ENCODE results near the gene CETP. TPM values are rescaled to one million over a fixed set of nuclear protein-coding genes. Genes with fewer than 3 reads are reported as not detected.

The CETP gene
- total and polyA plus RNA-seq, 2 donors (not counting 1 experiment from before 2014, with no cell fraction given), result 0.06 TPM; not detected in 1

- Histone ChIP-seq H3K4me2 (ENCODE audit: extremely low read depth, insufficient read depth, low read length) (no peak overlapping the region), H3K4me1 (ENCODE audit: control insufficient read depth, extremely low read depth, insufficient read depth, low read length) (peaks cover 9% of the 10 kb centered on the region), H3K79me2 (ENCODE audit: control insufficient read depth, insufficient read depth, low read length) (peaks cover 8% of the 10 kb centered on the region), H3K27me3 (ENCODE audit: control insufficient read depth, insufficient read depth, low read length) (no peaks in the 10 kb centered on the region), H3K4me3 (replicated peaks in 1 of 4; ENCODE audit: control extremely low read depth in 1 of 4, insufficient read depth in 1 of 4, low read depth in 3 of 4, low read length in 4 of 4) (no peak overlapping the region), H3K9me3 (ENCODE audit: control insufficient read depth, insufficient read depth, low read depth, low read length) (no peaks in the 10 kb centered on the region), H4K20me1 (ENCODE audit: control insufficient read depth, extremely low read depth, insufficient read depth, low read length) (no peaks in the 10 kb centered on the region), H2AFZ (ENCODE audit: low read length) (no peak overlapping the region), H3K27ac (ENCODE audit: insufficient read depth, low read length) (no peak overlapping the region), H3K9ac (ENCODE audit: insufficient read depth, low read length) (no peak overlapping the region), H3K36me3 (ENCODE audit: control insufficient read depth, insufficient read depth, low read length) (peaks cover 44% of the 10 kb centered on the region)
- TF ChIP-seq, protein P1, sequence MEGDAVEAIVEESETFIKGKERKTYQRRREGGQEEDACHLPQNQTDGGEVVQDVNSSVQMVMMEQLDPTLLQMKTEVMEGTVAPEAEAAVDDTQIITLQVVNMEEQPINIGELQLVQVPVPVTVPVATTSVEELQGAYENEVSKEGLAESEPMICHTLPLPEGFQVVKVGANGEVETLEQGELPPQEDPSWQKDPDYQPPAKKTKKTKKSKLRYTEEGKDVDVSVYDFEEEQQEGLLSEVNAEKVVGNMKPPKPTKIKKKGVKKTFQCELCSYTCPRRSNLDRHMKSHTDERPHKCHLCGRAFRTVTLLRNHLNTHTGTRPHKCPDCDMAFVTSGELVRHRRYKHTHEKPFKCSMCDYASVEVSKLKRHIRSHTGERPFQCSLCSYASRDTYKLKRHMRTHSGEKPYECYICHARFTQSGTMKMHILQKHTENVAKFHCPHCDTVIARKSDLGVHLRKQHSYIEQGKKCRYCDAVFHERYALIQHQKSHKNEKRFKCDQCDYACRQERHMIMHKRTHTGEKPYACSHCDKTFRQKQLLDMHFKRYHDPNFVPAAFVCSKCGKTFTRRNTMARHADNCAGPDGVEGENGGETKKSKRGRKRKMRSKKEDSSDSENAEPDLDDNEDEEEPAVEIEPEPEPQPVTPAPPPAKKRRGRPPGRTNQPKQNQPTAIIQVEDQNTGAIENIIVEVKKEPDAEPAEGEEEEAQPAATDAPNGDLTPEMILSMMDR (conservative IDR thresholded peaks at IDR 0.05 in 1 of 2, IDR thresholded peaks at IDR 0.05 in 1 of 2; ENCODE audit: low read depth in 1 of 2, low read length in 2 of 2), result no peak
- no peak for TF ChIP-seq EZH2 (IDR thresholded peaks at IDR 0.05; ENCODE audit: low read length, missing control alignments)
- DNase-seq (ENCODE audit: low read depth in 2 of 2), result no peak
Measured at GRCh38 chr16:56941856-56942331, 19.9 kb upstream of the CETP start.

GRCh38 chr16:56943761-56944375, 17.9 kb upstream of the CETP start:
- no peak overlapping the region for H3K4me3 ChIP-seq (replicated peaks in 1 of 4; ENCODE audit: control extremely low read depth in 1 of 4, insufficient read depth in 1 of 4, low read depth in 3 of 4, low read length in 4 of 4)
- peaks cover 41% of the 10 kb centered on the region for H3K36me3 ChIP-seq (ENCODE audit: control insufficient read depth, insufficient read depth, low read length)
- no peak overlapping the region for H2AFZ ChIP-seq (ENCODE audit: low read length)
- DNase-seq (ENCODE audit: low read depth in 2 of 2), result no peak
- H3K27ac ChIP-seq (ENCODE audit: insufficient read depth, low read length), result no peak overlapping the region
- no peaks in the 10 kb centered on the region for H3K27me3 ChIP-seq (ENCODE audit: control insufficient read depth, insufficient read depth, low read length)
- H3K79me2 ChIP-seq (ENCODE audit: control insufficient read depth, insufficient read depth, low read length), result peaks cover 3% of the 10 kb centered on the region
- H3K9ac ChIP-seq (ENCODE audit: insufficient read depth, low read length), result no peak overlapping the region
- H3K4me1 ChIP-seq (ENCODE audit: control insufficient read depth, extremely low read depth, insufficient read depth, low read length), result peaks cover 9% of the 10 kb centered on the region
- no peaks in the 10 kb centered on the region for H4K20me1 ChIP-seq (ENCODE audit: control insufficient read depth, extremely low read depth, insufficient read depth, low read length)
- no peak overlapping the region for H3K4me2 ChIP-seq (ENCODE audit: extremely low read depth, insufficient read depth, low read length)
- no peak for TF ChIP-seq EZH2 (IDR thresholded peaks at IDR 0.05; ENCODE audit: low read length, missing control alignments)
- TF ChIP-seq, protein P1 (conservative IDR thresholded peaks at IDR 0.05 in 1 of 2, IDR thresholded peaks at IDR 0.05 in 1 of 2; ENCODE audit: low read depth in 1 of 2, low read length in 2 of 2), result no peak
- no peaks in the 10 kb centered on the region for H3K9me3 ChIP-seq (ENCODE audit: control insufficient read depth, insufficient read depth, low read depth, low read length)

DNA sequence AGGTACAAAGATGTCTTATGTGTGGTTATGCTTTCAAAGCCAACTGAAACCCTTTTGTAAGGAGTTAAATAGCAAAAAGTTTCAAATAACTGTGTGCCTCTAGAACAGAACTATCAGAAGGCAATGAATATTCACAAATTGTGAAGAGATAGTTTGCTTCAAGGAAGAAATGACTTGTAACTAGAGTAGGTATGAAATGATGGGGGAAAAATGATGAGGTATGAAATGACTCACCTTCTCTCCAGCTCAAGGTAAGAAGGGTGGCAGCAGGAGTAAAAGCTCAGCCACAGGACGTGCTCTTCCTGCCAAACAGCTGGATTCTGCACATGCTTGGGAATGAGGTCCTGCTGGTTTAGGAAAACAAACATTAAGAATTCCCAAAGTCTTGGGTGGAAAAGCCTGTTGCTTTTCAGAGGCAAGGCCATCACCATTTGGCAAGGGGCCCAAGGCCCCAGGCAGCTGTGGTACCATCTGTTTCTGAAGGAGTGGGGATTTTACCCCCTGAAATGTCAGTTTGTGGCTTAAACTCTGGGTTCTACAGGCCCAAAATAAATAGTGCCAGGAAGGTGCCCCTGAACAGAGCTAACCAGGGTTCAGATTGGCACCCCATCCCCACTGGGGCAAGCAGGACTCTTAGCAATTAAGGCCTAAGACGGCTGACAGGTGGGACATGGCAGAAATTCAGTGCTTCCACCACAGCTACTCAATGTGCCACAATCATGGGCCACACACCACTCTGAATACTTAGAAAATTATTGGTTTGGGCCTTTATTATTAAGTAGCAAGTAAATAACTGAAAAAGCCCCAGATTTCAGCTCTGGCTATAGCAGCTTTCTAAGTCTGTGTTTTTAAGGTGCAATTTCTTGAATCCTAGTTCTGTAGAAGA, 16.6 kb upstream of the CETP start:
- Histone ChIP-seq H3K9ac (ENCODE audit: insufficient read depth, low read length) (no peak overlapping the region), H3K27me3 (ENCODE audit: control insufficient read depth, insufficient read depth, low read length) (no peaks in the 10 kb centered on the region), H3K79me2 (ENCODE audit: control insufficient read depth, insufficient read depth, low read length) (no peaks in the 10 kb centered on the region), H4K20me1 (ENCODE audit: control insufficient read depth, extremely low read depth, insufficient read depth, low read length) (no peaks in the 10 kb centered on the region), H2AFZ (ENCODE audit: low read length) (no peak overlapping the region), H3K4me1 (ENCODE audit: control insufficient read depth, extremely low read depth, insufficient read depth, low read length) (peaks cover 9% of the 10 kb centered on the region), H3K4me2 (ENCODE audit: extremely low read depth, insufficient read depth, low read length) (no peak overlapping the region), H3K36me3 (ENCODE audit: control insufficient read depth, insufficient read depth, low read length) (peaks cover 31% of the 10 kb centered on the region), H3K27ac (ENCODE audit: insufficient read depth, low read length) (no peak overlapping the region), H3K4me3 (replicated peaks in 1 of 4; ENCODE audit: control extremely low read depth in 1 of 4, insufficient read depth in 1 of 4, low read depth in 3 of 4, low read length in 4 of 4) (no peak overlapping the region), H3K9me3 (ENCODE audit: control insufficient read depth, insufficient read depth, low read depth, low read length) (no peaks in the 10 kb centered on the region)
- TF ChIP-seq EZH2 (IDR thresholded peaks at IDR 0.05; ENCODE audit: low read length, missing control alignments), result no peak
- TF ChIP-seq, protein P1 (conservative IDR thresholded peaks at IDR 0.05 in 1 of 2, IDR thresholded peaks at IDR 0.05 in 1 of 2; ENCODE audit: low read depth in 1 of 2, low read length in 2 of 2), result no peak
- DNase-seq (ENCODE audit: low read depth in 2 of 2), result peak in 1 of 2 donors; percentile 36

Data from fibroblast of lung (primary cell).